GM23338 (cell line): ENCODE measurements around the gene PPL. TPM values are rescaled to one million over a fixed set of nuclear protein-coding genes. Genes with fewer than 3 reads are reported as not detected.

Source experiments
- ATAC-seq: fragments of 200-7000 bp; cut with Tn5 transposase; 3 replicates; pipeline ENCODE4 v1.9.1; 2020
- DNase-seq: peaks from one replicate; pipeline ENCODE4 v3.0.0-alpha.2; 2015; ENCODE audit warnings: low spot score
- H2AFZ ChIP-seq: fragments of 200-600 bp; sonication (generic); 2 replicates; pipeline ENCODE4 v1.8.0; 2016; ENCODE audit warnings: antibody characterized with exemption, mild to moderate bottlenecking, moderate library complexity
- H3F3A ChIP-seq: fragments of 200-600 bp; sonication (generic); replicated peaks from 2 replicates; pipeline ENCODE4 v1.8.0; 2017; ENCODE audit warnings: antibody characterized with exemption, mixed run types, low read depth
- H3K27ac ChIP-seq: fragments of 200-600 bp; sonication (generic); 2 replicates; pipeline ENCODE4 v1.6.1; 2016; ENCODE audit warnings: low read depth
- H3K27me3 ChIP-seq: fragments of 200-600 bp; sonication (generic); 2 replicates; pipeline ENCODE4 v1.8.0; 2016; ENCODE audit warnings: mild to moderate bottlenecking, mixed run types, moderate library complexity; ENCODE audit not compliant: insufficient read depth
- H3K36me3 ChIP-seq: fragments of 200-600 bp; sonication (generic); 2 replicates; pipeline ENCODE4 v1.8.0; 2016; ENCODE audit warnings: mild to moderate bottlenecking; ENCODE audit not compliant: insufficient read depth
- H3K4me1 ChIP-seq: fragments of 200-600 bp; sonication (generic); 2 replicates; pipeline ENCODE4 v1.8.0; 2016; ENCODE audit warnings: mild to moderate bottlenecking, moderate library complexity; ENCODE audit not compliant: insufficient read depth
- H3K4me2 ChIP-seq: fragments of 200-600 bp; sonication (generic); 2 replicates; pipeline ENCODE4 v1.7.1; 2017; ENCODE audit warnings: mixed run types
- H3K4me3 ChIP-seq: fragments of 200-600 bp; sonication (generic); 2 replicates; pipeline ENCODE4 v1.6.1; 2016; ENCODE audit warnings: mixed run types
- H3K79me2 ChIP-seq: fragments of 200-600 bp; sonication (generic); replicated peaks from 2 replicates; pipeline ENCODE4 v1.8.0; 2017; ENCODE audit warnings: mild to moderate bottlenecking; ENCODE audit not compliant: insufficient read depth
- H3K9me2 ChIP-seq: fragments of 200-600 bp; sonication (generic); 2 replicates; pipeline ENCODE4 v1.8.0; 2017; ENCODE audit not compliant: insufficient read depth
- H4K20me1 ChIP-seq: fragments of 200-600 bp; sonication (generic); replicated peaks from 2 replicates; pipeline ENCODE4 v1.8.0; 2017; ENCODE audit warnings: mild to moderate bottlenecking; ENCODE audit not compliant: insufficient read depth
- H3K27ac Mint-ChIP-seq: 2 replicates; pipeline ENCODE4 v1.8.0; 2020; ENCODE audit warnings: inconsistent platforms, mild to moderate bottlenecking, moderate library complexity, mixed read lengths
- H3K27me3 Mint-ChIP-seq: 3 replicates; pipeline ENCODE4 v1.8.0; 2022; ENCODE audit warnings: low read depth, mild to moderate bottlenecking, moderate library complexity, mixed read lengths, inconsistent platforms; ENCODE audit not compliant: insufficient read depth, poor library complexity
- H3K36me3 Mint-ChIP-seq: 3 replicates; pipeline ENCODE4 v1.8.0; 2021; ENCODE audit warnings: low read depth, mild to moderate bottlenecking, inconsistent platforms, moderate library complexity, mixed read lengths
- H3K4me1 Mint-ChIP-seq: 3 replicates; pipeline ENCODE4 v1.8.0; 2020; ENCODE audit warnings: mild to moderate bottlenecking, inconsistent platforms, mixed read lengths
- H3K4me3 Mint-ChIP-seq: 3 replicates; pipeline ENCODE4 v1.8.0; 2021; ENCODE audit warnings: moderate library complexity, mild to moderate bottlenecking, inconsistent platforms, mixed read lengths
- H3K9me3 Mint-ChIP-seq: 3 replicates; pipeline ENCODE4 v1.8.0; 2020; ENCODE audit warnings: moderate library complexity, mild to moderate bottlenecking, inconsistent platforms, mixed read lengths
- EZH2phosphoT487 ChIP-seq: fragments of 200-600 bp; sonication (generic); IDR thresholded peaks from one replicate; pipeline ENCODE4 v1.8.1; 2018; ENCODE audit warnings: antibody characterized with exemption; ENCODE audit not compliant: unreplicated experiment
- NANOG ChIP-seq: IDR thresholded peaks from 2 replicates; pipeline ENCODE4 v1.6.1; 2016; ENCODE audit warnings: antibody characterized with exemption, borderline replicate concordance
- STAT1 ChIP-seq: IDR thresholded peaks from one replicate; pipeline ENCODE4 v1.6.1; 2016; ENCODE audit warnings: antibody characterized with exemption; ENCODE audit not compliant: unreplicated experiment
- polyA plus RNA-seq: library from polyadenylated mRNA; unstranded; fragments of >200 nt; fragmentation: Nextera tagmentation; extraction: Ambion mirVana; gene quantifications from 2 replicates; pipeline ENCODE4 v1.2.1, GENCODE V29; 2016
- total RNA-seq: library from RNA; depleted of rRNA; stranded (reverse); fragments of >200 nt; shearing (Covaris generic); gene quantifications from 2 replicates; pipeline ENCODE4 v1.2.3, GENCODE V29; 2014
- TF ChIP-seq, protein P1 (sequence below): fragments of 250-450 bp; sonication (Bioruptor Pico); IDR thresholded peaks from 2 replicates; pipeline ENCODE4 v1.5.0; 2020; ENCODE audit warnings: mild to moderate bottlenecking, moderate library complexity
- TF ChIP-seq, protein P2 (sequence below), 2 experiments: fragments of 200-600 bp in 1 of 2; sonication (generic) in 1 of 2; conservative IDR thresholded peaks; 2 replicates each; pipeline versions ENCODE4 v1.5.1 to v1.6.1; 2016 to 2017; ENCODE audit warnings: antibody characterized with exemption in 2 of 2, low read depth in 2 of 2, mild to moderate bottlenecking in 2 of 2, moderate library complexity in 1 of 2
- TF ChIP-seq, protein P3 (sequence below): IDR thresholded peaks from 2 replicates; pipeline ENCODE4 v1.6.1; 2016; ENCODE audit warnings: antibody characterized with exemption

PPL gene
- total and polyA plus RNA-seq, 2 experiments from 2014 or later, result 10.6 to 31.7 TPM

DNA sequence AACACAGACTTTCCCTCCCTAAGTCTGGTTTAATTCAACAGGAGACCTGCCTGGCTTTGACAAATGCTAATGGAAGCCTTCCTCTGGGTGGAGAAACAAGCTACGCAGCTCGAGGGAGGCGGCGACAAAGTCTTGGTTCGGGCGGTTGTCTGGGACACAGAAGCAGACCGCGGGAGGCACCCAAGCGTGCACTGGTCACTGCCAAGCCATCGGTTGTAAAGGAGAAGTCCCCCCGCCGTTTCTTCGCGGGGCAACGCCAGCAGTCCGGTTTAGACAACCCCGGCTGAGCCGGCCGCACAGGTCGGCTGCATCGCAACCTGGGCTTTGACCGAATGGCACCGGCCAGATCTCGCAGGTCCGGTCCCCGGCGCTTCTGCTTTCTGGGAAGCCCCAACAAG, 90.4 kb downstream of the PPL start (continued):
- TF ChIP-seq, protein P1, sequence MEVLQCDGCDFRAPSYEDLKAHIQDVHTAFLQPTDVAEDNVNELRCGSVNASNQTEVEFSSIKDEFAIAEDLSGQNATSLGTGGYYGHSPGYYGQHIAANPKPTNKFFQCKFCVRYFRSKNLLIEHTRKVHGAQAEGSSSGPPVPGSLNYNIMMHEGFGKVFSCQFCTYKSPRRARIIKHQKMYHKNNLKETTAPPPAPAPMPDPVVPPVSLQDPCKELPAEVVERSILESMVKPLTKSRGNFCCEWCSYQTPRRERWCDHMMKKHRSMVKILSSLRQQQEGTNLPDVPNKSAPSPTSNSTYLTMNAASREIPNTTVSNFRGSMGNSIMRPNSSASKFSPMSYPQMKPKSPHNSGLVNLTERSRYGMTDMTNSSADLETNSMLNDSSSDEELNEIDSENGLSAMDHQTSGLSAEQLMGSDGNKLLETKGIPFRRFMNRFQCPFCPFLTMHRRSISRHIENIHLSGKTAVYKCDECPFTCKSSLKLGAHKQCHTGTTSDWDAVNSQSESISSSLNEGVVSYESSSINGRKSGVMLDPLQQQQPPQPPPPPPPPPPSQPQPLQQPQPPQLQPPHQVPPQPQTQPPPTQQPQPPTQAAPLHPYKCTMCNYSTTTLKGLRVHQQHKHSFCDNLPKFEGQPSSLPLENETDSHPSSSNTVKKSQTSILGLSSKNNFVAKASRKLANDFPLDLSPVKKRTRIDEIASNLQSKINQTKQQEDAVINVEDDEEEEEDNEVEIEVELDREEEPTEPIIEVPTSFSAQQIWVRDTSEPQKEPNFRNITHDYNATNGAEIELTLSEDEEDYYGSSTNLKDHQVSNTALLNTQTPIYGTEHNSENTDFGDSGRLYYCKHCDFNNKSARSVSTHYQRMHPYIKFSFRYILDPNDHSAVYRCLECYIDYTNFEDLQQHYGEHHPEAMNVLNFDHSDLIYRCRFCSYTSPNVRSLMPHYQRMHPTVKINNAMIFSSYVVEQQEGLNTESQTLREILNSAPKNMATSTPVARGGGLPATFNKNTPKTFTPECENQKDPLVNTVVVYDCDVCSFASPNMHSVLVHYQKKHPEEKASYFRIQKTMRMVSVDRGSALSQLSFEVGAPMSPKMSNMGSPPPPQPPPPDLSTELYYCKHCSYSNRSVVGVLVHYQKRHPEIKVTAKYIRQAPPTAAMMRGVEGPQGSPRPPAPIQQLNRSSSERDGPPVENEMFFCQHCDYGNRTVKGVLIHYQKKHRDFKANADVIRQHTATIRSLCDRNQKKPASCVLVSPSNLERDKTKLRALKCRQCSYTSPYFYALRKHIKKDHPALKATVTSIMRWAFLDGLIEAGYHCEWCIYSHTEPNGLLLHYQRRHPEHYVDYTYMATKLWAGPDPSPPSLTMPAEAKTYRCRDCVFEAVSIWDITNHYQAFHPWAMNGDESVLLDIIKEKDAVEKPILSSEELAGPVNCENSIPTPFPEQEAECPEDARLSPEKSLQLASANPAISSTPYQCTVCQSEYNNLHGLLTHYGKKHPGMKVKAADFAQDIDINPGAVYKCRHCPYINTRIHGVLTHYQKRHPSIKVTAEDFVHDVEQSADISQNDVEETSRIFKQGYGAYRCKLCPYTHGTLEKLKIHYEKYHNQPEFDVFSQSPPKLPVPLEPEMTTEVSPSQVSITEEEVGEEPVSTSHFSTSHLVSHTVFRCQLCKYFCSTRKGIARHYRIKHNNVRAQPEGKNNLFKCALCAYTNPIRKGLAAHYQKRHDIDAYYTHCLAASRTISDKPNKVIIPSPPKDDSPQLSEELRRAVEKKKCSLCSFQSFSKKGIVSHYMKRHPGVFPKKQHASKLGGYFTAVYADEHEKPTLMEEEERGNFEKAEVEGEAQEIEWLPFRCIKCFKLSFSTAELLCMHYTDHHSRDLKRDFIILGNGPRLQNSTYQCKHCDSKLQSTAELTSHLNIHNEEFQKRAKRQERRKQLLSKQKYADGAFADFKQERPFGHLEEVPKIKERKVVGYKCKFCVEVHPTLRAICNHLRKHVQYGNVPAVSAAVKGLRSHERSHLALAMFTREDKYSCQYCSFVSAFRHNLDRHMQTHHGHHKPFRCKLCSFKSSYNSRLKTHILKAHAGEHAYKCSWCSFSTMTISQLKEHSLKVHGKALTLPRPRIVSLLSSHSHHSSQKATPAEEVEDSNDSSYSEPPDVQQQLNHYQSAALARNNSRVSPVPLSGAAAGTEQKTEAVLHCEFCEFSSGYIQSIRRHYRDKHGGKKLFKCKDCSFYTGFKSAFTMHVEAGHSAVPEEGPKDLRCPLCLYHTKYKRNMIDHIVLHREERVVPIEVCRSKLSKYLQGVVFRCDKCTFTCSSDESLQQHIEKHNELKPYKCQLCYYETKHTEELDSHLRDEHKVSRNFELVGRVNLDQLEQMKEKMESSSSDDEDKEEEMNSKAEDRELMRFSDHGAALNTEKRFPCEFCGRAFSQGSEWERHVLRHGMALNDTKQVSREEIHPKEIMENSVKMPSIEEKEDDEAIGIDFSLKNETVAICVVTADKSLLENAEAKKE (CRISPR knock-in tag), result no peak
- TF ChIP-seq STAT1 (no peak), NANOG (no peak)

DNA sequence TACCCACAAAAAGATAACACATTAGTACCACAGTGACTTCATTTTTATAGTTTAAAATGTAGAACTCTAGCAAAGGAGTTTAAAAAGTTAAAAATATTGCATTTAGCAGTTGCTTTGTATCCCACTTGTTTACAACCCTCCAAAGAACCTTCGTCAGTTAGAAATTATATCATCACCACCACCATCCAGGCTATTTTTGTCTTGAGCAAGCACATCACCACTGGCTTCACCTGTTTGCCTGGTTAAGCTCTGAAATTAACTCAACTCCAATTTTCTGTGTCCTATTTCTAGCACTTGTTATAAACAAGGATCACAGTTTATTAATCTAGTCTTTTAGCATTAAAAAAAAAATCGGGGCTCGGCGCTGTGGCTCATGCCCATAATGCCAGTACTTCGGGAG, 96.0 kb downstream of the PPL start:
- Histone ChIP-seq H2AFZ (no peak overlapping the region), H3K27ac (no peak overlapping the region), H3K4me1 (peaks cover 4% of the 10 kb centered on the region), H3K79me2 (peaks cover 39% of the 10 kb centered on the region), H3K4me3 (no peak overlapping the region), H3K27me3 (no peaks in the 10 kb centered on the region), H3F3A (peaks cover 17% of the 10 kb centered on the region; the same call in 1 of the 2 replicates), H3K4me2 (no peak overlapping the region), H4K20me1 (peaks cover 27% of the 10 kb centered on the region), H3K9me2 (no peaks in the 10 kb centered on the region), H3K36me3 (peaks cover 57% of the 10 kb centered on the region)
- no peak for ATAC-seq
- peaks cover 2% of the 10 kb centered on the region; the same call in 2 of the 3 replicates for H3K4me1 Mint-ChIP-seq
- no peak for DNase-seq
- H3K27ac Mint-ChIP-seq, result no peak overlapping the region
- peaks cover 85% of the 10 kb centered on the region for H3K36me3 Mint-ChIP-seq
- no peaks in the 10 kb centered on the region for H3K9me3 Mint-ChIP-seq
- H3K4me3 Mint-ChIP-seq, result no peak overlapping the region
- peaks cover 2% of the 10 kb centered on the region for H3K27me3 Mint-ChIP-seq
- TF ChIP-seq, protein P2, sequence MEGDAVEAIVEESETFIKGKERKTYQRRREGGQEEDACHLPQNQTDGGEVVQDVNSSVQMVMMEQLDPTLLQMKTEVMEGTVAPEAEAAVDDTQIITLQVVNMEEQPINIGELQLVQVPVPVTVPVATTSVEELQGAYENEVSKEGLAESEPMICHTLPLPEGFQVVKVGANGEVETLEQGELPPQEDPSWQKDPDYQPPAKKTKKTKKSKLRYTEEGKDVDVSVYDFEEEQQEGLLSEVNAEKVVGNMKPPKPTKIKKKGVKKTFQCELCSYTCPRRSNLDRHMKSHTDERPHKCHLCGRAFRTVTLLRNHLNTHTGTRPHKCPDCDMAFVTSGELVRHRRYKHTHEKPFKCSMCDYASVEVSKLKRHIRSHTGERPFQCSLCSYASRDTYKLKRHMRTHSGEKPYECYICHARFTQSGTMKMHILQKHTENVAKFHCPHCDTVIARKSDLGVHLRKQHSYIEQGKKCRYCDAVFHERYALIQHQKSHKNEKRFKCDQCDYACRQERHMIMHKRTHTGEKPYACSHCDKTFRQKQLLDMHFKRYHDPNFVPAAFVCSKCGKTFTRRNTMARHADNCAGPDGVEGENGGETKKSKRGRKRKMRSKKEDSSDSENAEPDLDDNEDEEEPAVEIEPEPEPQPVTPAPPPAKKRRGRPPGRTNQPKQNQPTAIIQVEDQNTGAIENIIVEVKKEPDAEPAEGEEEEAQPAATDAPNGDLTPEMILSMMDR (conservative IDR thresholded peaks at IDR 0.05; ENCODE audit: low read depth in 2 of 2), result no peak
- TF ChIP-seq EZH2phosphoT487 (no peak), NANOG (no peak)
- TF ChIP-seq, protein P3, sequence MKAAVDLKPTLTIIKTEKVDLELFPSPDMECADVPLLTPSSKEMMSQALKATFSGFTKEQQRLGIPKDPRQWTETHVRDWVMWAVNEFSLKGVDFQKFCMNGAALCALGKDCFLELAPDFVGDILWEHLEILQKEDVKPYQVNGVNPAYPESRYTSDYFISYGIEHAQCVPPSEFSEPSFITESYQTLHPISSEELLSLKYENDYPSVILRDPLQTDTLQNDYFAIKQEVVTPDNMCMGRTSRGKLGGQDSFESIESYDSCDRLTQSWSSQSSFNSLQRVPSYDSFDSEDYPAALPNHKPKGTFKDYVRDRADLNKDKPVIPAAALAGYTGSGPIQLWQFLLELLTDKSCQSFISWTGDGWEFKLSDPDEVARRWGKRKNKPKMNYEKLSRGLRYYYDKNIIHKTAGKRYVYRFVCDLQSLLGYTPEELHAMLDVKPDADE, result no peak
- TF ChIP-seq, protein P1 (CRISPR knock-in tag), result no peak
